ENCODE measurements around the gene KAZN.

Gene KAZN

DNA sequence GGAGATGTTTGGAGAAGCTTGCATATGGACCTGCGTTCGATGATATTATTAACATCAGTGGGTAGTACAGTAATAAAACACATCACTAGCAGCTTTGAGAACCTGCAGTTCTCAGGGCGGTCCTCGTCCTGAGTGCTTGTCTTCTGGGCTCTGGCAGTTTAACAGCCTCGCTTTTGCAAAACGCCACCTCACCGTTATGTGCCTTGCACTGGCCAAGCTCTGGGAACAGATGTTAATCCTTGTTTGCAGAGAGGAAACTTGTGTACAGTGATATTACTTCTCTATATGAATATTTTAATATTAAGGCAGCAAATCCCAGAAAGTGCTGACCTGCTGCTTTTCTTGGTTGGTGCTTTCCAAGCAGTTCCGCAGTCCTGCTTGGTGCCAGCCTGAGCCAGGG lies 387.7 kb downstream of the KAZN start:
- Histone ChIP-seq H4K20me1 (ENCODE audit: insufficient read depth, low read length, poor library complexity, severe bottlenecking) (no peaks in the 10 kb centered on the region), H3K4me2 (ENCODE audit: low read depth, low read length, poor library complexity, severe bottlenecking) (no peak overlapping the region), H2AFZ (ENCODE audit: low read length) (no peak overlapping the region), H3K36me3 (ENCODE audit: insufficient read depth, low read length) (no peaks in the 10 kb centered on the region), H3F3A (ENCODE audit: low read depth) (no peaks in the 10 kb centered on the region), H3K9ac (ENCODE audit: low read depth, low read length, poor library complexity, severe bottlenecking) (no peak overlapping the region), H3K4me1 (ENCODE audit: insufficient read depth, low read length, poor library complexity, severe bottlenecking) (no peaks in the 10 kb centered on the region), H3K9me2 (replicated peaks; ENCODE audit: low read depth, low read length) (no peaks in the 10 kb centered on the region), H3K9me3 (ENCODE audit: insufficient read depth, low read depth, low read length) (no peaks in the 10 kb centered on the region), H3K79me2 (ENCODE audit: insufficient read depth, low read length) (no peaks in the 10 kb centered on the region), H3K4me3 (ENCODE audit: low read length, poor library complexity, severe bottlenecking) (no peak overlapping the region), H3K27me3 (ENCODE audit: insufficient read depth, low read length, poor library complexity, severe bottlenecking) (no peaks in the 10 kb centered on the region)
- TF ChIP-seq, protein P1, sequence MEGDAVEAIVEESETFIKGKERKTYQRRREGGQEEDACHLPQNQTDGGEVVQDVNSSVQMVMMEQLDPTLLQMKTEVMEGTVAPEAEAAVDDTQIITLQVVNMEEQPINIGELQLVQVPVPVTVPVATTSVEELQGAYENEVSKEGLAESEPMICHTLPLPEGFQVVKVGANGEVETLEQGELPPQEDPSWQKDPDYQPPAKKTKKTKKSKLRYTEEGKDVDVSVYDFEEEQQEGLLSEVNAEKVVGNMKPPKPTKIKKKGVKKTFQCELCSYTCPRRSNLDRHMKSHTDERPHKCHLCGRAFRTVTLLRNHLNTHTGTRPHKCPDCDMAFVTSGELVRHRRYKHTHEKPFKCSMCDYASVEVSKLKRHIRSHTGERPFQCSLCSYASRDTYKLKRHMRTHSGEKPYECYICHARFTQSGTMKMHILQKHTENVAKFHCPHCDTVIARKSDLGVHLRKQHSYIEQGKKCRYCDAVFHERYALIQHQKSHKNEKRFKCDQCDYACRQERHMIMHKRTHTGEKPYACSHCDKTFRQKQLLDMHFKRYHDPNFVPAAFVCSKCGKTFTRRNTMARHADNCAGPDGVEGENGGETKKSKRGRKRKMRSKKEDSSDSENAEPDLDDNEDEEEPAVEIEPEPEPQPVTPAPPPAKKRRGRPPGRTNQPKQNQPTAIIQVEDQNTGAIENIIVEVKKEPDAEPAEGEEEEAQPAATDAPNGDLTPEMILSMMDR (conservative IDR thresholded peaks at IDR 0.05; ENCODE audit: low read length) = no peak
- TF ChIP-seq EZH2phosphoT487 (IDR thresholded peaks at IDR 0.05; ENCODE audit: borderline replicate concordance) = no peak

DNA sequence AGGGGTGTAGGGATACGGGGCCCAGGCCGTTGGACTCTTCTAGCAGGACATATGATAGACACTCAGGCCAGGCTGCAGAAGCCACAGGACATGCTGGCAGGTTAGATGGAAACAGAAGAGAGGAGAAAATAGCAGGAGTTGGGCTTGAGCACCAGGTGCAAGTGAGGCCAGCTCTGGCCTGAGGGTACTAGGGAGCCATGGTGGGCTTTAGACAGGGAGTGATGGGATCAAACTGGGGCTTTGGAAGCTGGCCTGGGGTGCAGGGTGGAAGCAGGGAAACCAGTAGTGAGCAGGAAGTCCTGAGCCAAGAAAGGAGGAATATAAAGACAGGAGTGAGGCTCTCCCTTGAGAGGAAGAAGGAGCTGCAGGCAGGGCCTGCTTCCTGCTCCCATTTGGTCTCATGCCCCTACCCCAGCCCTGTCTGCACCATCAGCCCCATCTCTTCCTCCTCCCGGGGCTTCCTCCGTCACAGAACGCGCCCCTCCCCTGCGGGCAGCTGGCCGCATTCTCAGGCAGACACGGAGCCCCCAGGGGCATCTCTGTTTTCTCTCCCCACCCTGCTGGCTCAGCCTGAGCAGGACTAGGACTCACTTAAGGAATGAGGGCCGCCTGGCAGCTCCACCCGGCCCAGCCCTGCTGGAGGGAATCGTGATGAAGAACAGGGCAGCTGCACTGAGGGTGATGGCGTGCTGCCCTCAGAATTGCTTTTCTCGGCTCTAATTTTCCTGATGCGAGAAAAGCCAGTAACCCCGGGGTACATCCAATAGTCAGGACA lies 389.5 kb downstream of the KAZN start:
- no peak overlapping the region for H3K4me2 ChIP-seq (ENCODE audit: low read depth, low read length, poor library complexity, severe bottlenecking)
- no peaks in the 10 kb centered on the region for H3K36me3 ChIP-seq (ENCODE audit: insufficient read depth, low read length)
- H3K9me3 ChIP-seq (ENCODE audit: insufficient read depth, low read depth, low read length) = no peaks in the 10 kb centered on the region
- H3K27me3 ChIP-seq (ENCODE audit: insufficient read depth, low read length, poor library complexity, severe bottlenecking) = no peaks in the 10 kb centered on the region
- H3K9ac ChIP-seq (ENCODE audit: low read depth, low read length, poor library complexity, severe bottlenecking) = no peak overlapping the region
- H2AFZ ChIP-seq (ENCODE audit: low read length) = no peak overlapping the region
- H3K4me1 ChIP-seq (ENCODE audit: insufficient read depth, low read length, poor library complexity, severe bottlenecking) = no peaks in the 10 kb centered on the region
- TF ChIP-seq EZH2phosphoT487 (IDR thresholded peaks at IDR 0.05; ENCODE audit: borderline replicate concordance) = no peak
- TF ChIP-seq, protein P1 (conservative IDR thresholded peaks at IDR 0.05; ENCODE audit: low read length) = no peak
- H3K79me2 ChIP-seq (ENCODE audit: insufficient read depth, low read length) = no peaks in the 10 kb centered on the region
- no peaks in the 10 kb centered on the region for H4K20me1 ChIP-seq (ENCODE audit: insufficient read depth, low read length, poor library complexity, severe bottlenecking)
- no peaks in the 10 kb centered on the region for H3F3A ChIP-seq (ENCODE audit: low read depth)
- H3K9me2 ChIP-seq (replicated peaks; ENCODE audit: low read depth, low read length) = no peaks in the 10 kb centered on the region
- H3K4me3 ChIP-seq (ENCODE audit: low read length, poor library complexity, severe bottlenecking) = no peak overlapping the region

DNA sequence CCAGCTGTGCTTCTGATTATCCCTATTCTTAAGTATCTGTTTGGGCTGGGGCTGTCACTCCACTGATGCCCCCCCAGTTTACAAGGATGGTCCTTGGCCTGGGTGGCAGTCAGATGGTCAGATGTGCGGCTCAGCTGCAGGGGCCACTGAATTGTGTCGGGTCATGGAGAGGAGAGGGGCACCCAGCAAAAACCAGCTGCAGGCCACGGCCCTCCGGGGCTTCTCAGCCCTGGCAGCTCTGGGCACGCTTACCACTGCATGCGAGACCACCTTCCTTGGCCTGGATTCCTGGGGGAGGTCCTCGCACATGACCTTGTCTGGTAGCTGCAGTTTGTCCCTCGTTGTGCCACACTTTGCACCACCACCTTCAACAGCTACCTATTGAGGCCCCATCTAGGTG lies 390.2 kb downstream of the KAZN start:
- Histone ChIP-seq H3K4me3 (ENCODE audit: low read length, poor library complexity, severe bottlenecking) (no peak overlapping the region), H3K27me3 (ENCODE audit: insufficient read depth, low read length, poor library complexity, severe bottlenecking) (no peaks in the 10 kb centered on the region), H3K9ac (ENCODE audit: low read depth, low read length, poor library complexity, severe bottlenecking) (no peak overlapping the region), H3K9me2 (replicated peaks; ENCODE audit: low read depth, low read length) (no peaks in the 10 kb centered on the region), H3K4me1 (ENCODE audit: insufficient read depth, low read length, poor library complexity, severe bottlenecking) (no peaks in the 10 kb centered on the region), H4K20me1 (ENCODE audit: insufficient read depth, low read length, poor library complexity, severe bottlenecking) (no peaks in the 10 kb centered on the region), H2AFZ (ENCODE audit: low read length) (no peak overlapping the region), H3K36me3 (ENCODE audit: insufficient read depth, low read length) (no peaks in the 10 kb centered on the region), H3F3A (ENCODE audit: low read depth) (no peaks in the 10 kb centered on the region), H3K4me2 (ENCODE audit: low read depth, low read length, poor library complexity, severe bottlenecking) (no peak overlapping the region), H3K9me3 (ENCODE audit: insufficient read depth, low read depth, low read length) (no peaks in the 10 kb centered on the region), H3K79me2 (ENCODE audit: insufficient read depth, low read length) (no peaks in the 10 kb centered on the region)
- TF ChIP-seq, protein P1 (conservative IDR thresholded peaks at IDR 0.05; ENCODE audit: low read length) = no peak
- TF ChIP-seq EZH2phosphoT487 (IDR thresholded peaks at IDR 0.05; ENCODE audit: borderline replicate concordance) = no peak
